GM21717 (cell line): ENCODE measurements around the gene GH2.
"Not testable (repeated sequence)": the region's sequence is repeated elsewhere in the genome, so short reads cannot be mapped to it uniquely, and the experiment has no call there.

ENCODE experiments used
- ATAC-seq: cut with Tn5 transposase; IDR thresholded peaks from one replicate; pipeline ENCODE4 v1.9.1; 2021; ENCODE audit warnings: mild to moderate bottlenecking, moderate library complexity; ENCODE audit not compliant: unreplicated experiment

GH2 gene

GRCh38 chr17:63881935-63882601 is at the start of gene GH2:
Gene GH2, minus strand, starts transcription at chr17:63881944. Its CDS starts 143 bp downstream, at chr17:63881801.
- no peak for ATAC-seq

- ATAC-seq, result no peak
Observed at GRCh38 chr17:63930951-63931575, 49.3 kb upstream of the GH2 start.

- no peak for ATAC-seq
Observed at GRCh38 chr17:63929860-63930766, 48.4 kb upstream of the GH2 start.

GRCh38 chr17:63928966-63929695 is 47.4 kb upstream of the GH2 start:
- no peak for ATAC-seq

GRCh38 chr17:63928172-63928666 is 46.5 kb upstream of the GH2 start:
- no peak for ATAC-seq

- ATAC-seq, result no peak
Observed at GRCh38 chr17:63927464-63928171, 45.9 kb upstream of the GH2 start.

GRCh38 chr17:63926164-63926563 is 44.4 kb upstream of the GH2 start:
- no peak for ATAC-seq

GRCh38 chr17:63925615-63926014 is 43.9 kb upstream of the GH2 start:
- no peak for ATAC-seq

- peak; percentile 58 for ATAC-seq
Observed at GRCh38 chr17:63922402-63922801, 40.7 kb upstream of the GH2 start.

- not testable (repeated sequence) for ATAC-seq
Observed at GRCh38 chr17:63920779-63921178, 39.0 kb upstream of the GH2 start.

GRCh38 chr17:63920050-63920449 is 38.3 kb upstream of the GH2 start:
- not testable (repeated sequence) for ATAC-seq

GRCh38 chr17:63919311-63919723 is 37.6 kb upstream of the GH2 start:
- ATAC-seq, result peak; percentile 62

- ATAC-seq, result not testable (repeated sequence)
Observed at GRCh38 chr17:63918789-63919305, 37.1 kb upstream of the GH2 start, which contains the start of gene GH1. Gene GH1, minus strand, starts transcription at chr17:63918839. Its CDS starts 63 bp downstream, at chr17:63918776.

- ATAC-seq, result no peak
Observed at GRCh38 chr17:63918305-63918704, 36.6 kb upstream of the GH2 start.

GRCh38 chr17:63917646-63918045 is 35.9 kb upstream of the GH2 start:
- ATAC-seq, result no peak

- not testable (repeated sequence) for ATAC-seq
Observed at GRCh38 chr17:63917206-63917605, 35.5 kb upstream of the GH2 start.

GRCh38 chr17:63916566-63917185 is 34.9 kb upstream of the GH2 start:
- ATAC-seq, result no peak

GRCh38 chr17:63915753-63916152 is 34.0 kb upstream of the GH2 start:
- ATAC-seq, result not testable (repeated sequence)

- ATAC-seq, result no peak
Observed at GRCh38 chr17:63914471-63914870, 32.7 kb upstream of the GH2 start.
